HG03280 (cell line): ENCODE results near the gene CRYBG2.
"Not testable (repeated sequence)": the region's sequence is repeated elsewhere in the genome, so short reads cannot be mapped to it uniquely, and the experiment has no call there.

Experiments
- ATAC-seq: cut with Tn5 transposase; IDR thresholded peaks from one replicate; pipeline ENCODE4 v1.9.1; 2021; ENCODE audit warnings: mild to moderate bottlenecking, moderate library complexity; ENCODE audit not compliant: unreplicated experiment

Gene CRYBG2

DNA sequence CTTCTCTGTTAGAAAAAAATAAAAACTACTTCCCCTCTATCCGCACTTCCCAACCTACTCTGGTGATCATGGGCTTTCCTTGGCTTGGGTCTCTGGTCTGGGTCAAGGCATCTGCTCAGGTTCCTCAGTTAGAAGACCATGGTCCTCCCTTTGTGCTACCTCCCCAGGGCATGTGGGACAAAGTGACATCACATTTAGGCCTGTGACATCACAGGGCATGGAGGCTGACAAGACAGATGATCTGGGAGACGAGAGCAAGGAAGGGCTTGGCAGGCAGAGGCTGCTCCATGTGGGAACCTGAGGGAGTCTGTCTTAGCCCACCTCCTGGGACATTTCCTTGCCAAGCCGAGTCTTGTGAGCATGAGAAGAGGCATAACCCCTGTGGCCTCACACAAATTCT lies 18.7 kb upstream of the CRYBG2 start, which contains the start of gene ZNF683:
ZNF683 (minus strand) TSS at position 140 of the 400 bp plus-strand sequence. CDS start 4,179 bp downstream, outside the sequence.
- not testable (repeated sequence) for ATAC-seq

DNA sequence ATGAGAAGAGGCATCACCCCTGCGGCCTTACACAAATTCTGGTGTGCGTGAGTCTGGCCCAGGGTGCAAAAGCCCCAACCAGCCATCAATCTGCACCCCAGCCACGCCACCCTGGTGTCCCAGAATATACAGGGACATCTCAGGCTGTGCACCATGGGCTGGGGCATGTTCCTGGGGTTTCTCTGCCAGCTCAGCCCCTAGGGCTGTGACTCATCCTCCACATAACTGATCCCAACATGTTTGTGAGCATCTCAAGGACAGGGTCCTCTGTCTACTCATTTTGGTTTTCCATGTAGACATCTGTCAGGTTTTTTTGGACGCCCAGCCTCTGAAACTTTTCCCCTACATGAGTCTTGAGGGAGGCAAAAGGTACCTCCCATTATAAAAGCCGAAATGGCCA lies 18.1 kb upstream of the CRYBG2 start:
- ATAC-seq = no peak

DNA sequence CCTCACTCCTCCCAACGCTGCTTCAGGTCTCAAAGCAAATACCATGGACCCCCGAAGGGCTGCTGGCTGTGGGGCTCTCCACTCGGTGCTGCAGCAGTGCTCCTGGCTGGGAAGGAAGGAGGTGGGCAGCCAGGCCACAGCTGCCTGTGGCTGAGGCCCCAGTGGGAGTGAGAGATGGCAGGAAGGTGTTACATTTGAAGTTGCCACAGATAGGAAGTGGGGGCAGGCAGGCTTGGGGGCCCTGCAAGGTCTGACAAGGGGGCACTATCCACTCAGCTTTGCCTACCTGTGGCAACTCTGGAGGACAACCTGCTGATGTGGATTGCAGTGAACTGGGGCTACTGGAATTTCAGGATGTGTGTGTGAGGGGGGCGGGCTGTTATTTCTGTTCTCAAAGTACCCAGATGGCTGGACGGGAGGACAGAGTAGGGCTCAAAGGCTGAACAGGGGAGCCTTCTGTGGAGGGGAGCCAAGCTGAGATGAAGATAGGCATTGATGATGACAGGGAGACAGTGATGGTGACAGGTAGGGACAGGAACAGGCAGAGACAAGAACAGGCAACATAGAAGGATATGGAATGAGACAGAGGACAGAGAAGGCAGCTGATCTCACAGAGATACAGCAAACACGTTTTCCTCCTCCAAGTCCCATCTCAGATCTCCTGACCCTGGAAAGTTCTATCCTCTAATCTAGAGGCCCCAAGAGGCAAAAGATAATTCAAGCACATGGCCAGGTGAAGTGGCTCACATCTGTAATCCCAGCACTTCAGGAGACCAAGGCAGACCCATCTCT lies 16.9 kb upstream of the CRYBG2 start:
- ATAC-seq = no peak

DNA sequence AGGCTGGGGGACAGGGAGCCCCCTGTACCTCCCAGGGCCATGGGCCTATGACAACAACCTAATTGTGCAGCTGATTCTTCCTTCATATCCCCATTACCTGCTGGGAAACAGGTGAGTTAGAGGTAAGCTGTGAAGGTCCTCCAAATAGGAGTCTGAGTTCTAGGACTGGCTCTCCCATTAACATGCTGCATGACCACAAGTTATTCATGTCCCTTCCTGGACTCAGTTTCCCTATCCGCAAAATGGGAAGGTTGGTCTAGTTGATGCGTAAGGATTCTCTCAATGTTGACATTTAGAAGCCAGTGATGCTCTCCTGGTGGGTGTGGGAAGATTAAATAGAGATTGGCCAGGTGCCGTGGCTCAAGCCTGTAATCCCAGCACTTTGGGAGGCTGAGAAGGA lies 14.6 kb upstream of the CRYBG2 start:
- no peak for ATAC-seq

DNA sequence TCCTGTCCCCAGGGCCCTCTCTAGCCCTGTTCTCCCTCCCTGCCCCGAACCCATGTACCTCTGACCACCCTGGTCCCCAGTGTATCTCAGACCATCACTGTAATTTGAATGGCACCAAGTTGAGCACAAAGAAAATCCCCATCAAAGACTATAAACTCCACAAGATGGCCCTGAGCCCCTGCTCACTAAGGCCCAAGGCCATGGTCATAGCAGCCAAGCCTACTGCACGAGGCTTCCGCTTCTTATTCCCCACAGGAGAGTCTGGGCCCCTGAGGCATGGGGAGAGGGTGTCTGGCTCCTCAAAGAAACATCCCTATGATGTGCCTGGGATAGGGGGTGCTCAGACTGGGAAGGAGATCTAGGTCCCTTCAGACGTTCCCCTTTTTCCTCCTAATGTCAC lies 14.1 kb upstream of the CRYBG2 start:
- ATAC-seq = no peak

DNA sequence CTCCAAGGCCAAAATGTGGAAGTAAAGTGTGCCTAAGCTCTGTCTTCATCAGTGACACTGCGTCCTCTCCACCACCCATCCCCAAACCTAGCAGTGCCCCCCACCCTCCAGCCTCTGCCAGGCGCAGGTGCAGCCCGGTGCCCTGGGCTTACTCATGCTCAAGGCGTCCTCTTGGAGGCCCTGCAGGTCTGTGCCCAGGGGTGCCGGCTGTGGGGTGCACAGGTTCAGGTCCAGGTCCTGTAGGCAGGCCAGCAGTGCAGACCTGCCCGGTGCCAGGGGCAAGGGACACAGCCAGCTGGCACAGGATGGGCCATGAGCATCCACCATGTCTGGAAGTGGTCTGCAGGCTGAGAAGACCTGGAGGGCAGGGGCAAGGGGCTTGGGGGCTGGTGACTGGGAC lies 13.5 kb upstream of the CRYBG2 start:
- ATAC-seq = no peak

DNA sequence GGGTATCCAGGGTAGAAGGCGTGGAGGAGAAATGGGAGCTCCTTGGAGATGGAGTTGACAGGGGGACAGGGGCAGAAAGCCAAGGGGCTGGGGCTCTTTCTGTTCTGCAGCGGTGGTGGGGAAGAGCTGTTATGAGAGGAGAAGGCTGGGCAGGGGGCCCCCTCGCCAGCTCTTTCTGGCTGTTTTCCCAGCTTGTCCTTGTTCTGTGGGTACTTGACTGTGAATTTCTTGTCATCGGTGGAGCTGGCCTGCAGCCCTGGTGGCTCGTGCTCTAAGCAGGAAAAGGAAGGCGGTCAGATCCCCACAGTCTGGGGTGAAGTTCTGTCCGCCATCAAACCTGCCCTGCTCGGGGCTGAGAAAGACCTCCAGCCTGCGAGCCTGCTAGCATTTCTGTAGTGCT lies 11.0 kb upstream of the CRYBG2 start:
- ATAC-seq = no peak

DNA sequence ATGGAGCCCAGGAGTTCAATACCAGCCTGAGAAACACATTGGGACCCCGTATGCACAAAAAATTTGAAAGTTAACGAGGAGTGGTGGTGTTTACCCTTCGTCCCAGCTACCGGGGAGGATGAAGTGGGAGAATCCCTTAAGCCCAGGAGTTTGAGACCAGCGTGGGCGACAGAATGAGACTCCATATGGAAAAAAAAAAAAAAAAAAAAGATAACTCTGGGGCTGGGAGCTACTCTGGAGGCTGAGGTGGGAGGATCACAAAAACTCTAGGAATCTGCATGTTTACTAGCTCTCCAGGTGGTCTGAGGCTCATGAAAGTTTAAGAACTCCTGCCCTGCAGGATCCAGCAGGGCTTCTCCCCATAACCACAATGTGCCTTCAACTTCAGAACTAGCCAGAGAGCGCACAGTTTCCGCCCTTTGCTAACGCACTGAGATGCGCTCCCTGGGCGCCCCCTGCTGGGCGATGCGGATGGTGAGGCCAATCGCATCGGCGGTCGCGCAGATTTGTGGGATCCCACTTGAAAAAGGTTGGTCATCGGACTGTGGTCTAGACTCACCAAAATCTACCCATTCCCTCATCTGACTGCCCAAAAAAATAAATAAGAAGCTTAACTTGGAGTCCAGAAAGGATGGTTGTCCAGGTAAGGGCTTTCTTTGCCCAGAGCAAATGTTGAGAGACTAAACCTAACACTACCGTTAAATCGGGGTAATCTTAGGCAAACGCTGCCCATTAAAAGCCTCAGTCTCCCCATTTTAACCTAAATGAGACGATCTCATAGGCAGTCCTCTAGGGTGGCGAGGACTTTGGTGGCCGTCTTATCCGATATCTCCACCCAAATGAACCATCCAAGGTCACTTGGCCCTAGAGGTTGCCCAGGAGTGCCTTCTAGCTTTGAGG lies 9.9 kb upstream of the CRYBG2 start:
- ATAC-seq = peak; percentile 66

DNA sequence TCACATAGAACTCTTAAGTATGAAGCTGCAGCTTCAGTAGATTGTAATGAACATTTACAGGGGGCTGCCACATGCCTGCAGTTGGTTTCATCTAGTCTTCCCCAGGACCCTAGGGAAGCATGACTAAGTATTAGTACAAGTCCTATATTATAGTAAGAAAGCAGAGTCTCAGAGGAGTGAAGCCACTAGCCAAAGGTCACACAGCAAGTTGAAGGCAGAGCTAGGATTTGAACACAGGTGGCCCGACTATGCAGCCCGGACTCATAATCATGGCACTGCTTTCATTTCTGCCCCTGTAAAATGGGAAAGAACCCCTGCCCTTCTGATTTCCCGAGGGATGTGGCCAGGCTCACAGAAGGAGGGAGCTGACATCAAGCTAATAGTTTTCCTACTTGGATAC lies 8.4 kb upstream of the CRYBG2 start:
- no peak for ATAC-seq

DNA sequence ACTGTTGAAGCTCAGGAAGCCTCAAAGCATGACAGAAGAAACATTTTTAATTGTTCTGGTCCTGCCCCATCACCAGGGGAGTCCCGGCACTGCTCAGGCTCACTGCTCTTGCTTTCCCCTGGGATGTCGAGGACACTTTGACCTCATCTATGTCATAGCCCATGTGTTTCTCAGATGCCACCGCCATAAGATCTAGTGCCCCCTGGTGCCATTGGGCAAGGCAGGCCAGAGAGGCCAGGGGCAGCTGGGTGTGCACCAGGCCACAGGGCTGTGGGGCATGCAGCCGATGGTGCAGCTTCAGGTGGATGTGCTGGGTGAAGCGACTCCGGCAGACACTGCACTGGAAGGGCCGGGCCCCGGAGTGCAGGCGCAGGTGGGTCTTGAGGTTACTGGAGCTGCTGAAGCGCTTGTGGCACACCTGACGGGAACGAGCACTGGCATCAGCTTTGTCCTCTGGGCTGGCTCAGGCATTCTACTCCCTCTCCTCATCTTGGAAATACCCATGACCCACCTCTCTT lies 7.7 kb upstream of the CRYBG2 start:
- no peak for ATAC-seq

DNA sequence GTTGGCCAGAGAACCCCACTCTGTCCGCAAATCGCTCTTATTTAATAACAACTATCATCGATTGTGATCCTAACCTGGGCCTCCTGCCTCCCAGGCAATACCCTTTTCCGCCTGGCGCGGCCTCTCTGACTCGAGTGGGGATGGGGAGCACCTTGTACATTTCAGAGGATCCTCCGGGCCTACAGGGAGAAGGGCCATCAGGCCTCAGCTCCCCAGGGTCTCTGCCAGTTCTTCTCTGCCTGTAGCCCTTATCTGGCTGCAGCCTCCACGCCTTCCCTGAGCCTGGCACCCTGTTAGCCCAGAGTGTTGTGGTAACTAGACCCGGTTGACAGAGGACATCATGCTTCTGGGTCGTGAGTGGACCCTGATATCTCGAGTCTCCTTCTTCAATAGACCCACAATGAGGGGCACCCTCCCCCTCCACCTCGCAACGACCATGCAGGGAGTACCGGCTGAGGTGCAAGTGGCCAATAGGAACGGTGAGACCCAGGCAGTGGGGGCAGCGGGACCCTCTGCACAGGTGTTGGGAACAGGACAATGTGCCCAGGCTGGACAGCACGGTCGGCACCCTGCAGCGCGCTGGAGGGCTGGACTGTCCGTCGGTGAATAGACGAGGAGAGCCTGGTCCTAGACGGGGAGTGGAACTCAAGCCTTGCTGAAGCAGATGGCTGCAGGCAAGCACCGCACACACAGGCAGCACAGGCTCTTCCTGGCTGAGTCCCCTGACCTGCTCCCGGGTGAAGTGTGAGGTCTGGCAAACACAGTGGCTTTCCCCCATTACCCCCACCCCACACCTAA lies 7.1 kb upstream of the CRYBG2 start:
- no peak for ATAC-seq

DNA sequence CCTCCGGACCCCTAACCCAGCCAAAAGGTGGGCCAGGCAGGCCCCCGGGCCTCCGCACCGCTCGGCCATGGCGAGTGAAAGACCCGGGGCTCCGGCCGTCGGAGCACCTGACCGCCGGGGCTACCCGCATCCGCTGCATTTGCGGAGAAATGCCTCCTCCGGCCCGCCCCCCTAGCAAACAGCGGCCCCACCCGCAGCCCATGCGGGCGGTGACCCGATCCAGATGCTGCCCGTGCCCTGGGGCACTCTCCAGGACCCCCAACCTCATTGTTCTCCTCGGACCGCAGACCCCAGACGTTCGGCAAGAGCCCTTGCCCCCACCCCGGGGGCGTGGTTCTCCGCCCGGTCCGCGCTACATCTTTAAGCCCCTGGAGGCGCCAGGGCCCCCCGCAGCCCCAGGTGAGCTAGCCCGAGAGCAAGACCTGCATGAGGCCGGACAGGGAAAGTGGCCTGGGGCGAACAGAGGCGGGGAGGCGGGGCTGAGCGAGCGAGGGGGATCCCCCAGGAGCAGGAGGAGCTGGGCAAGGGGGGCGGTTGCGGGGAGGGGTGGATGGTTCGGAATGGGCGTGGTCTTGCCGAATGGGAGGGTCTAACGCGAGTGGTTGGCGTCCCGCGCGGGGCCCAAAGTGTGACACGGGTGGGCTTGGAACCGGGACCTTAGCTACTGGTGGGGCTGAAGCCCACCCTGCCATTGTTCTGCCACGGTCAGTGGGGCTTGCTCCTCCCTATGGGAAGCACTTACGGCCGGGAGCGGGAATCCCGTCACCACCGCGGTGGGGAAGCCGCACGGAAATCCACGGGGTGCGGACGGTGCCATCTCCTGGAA lies 6.3 kb upstream of the CRYBG2 start:
- no peak for ATAC-seq

DNA sequence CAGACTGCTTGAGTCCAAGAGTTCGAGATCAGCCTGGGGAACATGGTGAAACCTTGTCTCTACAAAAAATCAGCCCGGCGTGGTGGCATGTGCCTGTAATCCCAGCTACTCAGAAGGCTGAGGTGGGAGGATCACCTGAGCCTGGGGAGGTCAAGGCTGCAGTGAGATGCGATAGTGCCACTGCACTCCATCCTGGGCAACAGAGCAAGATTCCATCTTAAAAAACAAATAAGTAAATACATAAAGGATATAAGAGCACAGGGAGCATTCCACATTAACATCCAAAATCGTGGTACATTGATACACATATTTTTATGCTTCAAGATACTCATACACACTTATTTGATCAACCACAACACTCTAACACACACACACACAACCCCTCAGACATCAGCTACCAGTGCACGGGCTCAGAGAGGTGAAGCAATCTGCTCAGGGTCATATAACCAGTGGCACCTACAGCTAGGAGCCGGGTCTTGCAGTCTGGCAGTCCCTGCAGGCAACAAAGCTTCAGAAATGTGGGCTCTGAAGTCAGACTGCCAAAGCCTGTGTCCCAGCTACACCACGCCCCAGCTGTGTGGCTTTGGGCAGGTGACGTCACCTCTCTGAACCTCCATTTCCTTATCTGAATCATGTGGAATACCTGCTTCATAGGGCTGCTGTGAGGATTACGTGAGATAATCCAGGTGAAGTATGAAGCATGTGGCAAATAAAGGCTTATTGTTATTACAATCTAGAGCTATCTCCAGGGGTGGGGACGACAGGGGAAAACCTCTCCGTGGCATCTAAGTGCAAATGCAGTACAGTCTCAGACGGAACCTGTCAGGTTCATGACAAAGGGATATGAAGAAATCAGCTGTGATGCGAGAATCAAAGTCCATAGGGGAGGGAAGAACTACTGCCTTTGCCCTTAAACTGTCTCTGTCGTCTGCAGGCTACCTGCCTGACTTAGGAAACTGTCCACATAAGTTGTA lies 4.8 kb upstream of the CRYBG2 start:
- no peak for ATAC-seq

DNA sequence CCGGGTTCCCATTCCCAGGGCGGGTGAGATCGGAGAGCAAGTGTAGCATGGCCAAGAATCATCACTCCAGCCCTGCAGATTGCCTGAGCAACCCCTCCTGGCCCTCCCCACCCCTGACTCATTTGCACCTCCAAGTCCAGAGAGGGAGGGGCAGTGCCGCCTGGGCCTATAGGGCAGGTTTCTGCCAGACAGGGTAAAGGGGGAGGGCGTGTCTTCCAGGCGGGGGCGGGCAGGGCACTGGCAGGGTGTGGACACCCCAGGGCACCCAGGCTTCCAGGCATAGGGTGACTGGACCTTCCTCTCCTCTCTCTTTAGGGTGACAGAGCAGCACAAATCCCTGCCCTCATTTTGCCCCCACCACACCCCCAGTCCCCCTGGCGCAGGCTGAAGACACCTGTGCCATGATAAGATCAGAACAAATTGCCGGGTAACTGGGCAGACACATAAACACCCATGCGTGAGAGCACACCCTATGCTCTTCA lies 3.2 kb upstream of the CRYBG2 start:
- ATAC-seq = no peak

DNA sequence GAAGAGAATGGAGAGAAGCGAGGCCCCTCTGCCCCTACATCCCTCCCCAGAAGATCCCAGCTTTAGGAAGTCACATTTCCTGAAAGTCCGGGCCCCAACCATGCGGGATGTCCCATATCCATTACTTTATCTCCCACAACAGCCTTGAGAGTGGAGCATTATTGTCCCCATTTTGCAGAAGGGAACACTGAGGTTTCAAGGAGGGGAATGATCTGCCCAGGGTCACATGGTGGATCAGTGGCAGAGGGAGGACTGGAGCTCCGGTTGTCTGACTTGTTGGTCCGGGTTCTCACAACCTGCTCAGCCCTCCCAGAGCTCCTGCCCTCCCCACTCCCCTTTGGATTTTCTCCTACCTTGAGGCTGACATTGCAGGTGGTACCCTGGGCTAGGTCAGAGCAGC lies 2.2 kb upstream of the CRYBG2 start:
- ATAC-seq = no peak

DNA sequence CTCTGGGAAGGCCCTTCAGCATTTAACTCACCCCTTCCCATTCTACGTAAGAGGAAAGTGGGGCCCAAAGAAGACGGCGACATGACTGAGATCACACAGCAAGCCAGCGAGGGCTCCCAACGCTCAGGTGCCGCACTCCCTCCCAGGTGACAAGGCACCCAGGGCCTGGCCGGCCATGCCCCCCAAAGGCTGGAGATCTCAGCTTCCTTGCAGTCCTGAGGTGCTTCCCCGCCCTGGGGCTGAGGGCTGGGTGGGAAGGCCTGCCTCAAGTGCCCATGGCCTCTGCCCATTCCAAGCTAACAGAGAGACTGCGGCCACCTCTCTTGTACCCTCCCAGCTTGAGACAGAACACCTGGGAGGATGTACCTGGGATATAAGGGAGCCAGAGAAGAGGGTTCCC lies 1.0 kb upstream of the CRYBG2 start:
- no peak for ATAC-seq

DNA sequence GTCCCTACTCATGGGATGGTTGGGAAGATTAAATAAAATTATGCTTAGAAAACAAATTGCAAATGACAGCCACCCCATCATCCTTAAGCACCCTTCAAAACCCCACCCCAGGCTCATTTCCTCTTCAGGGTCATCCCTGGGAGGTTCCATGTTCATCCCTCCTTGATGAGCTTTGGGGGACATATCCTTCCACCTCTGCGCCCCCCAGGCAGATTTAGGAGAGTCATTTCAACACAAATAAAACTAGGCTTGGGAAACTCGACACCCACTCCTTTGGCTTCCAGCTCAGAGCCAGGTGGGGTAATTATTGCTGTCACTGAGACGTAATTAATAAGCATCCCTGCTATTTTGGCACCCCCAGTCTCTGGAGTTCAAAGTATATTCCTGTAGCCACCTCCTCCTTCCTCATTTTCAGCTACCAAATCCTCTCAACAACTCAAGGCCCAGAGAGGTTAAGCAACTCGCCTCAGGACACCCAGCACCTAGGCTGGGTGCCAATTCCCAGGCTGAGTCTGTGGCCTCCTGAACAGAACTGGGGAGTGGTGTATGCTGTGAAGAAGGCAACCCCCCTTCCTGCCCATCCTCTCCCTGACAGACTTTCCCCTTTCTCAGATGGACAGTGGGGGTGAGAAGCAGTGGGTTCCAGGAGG lies 595 bp downstream of the CRYBG2 start:
- ATAC-seq = no peak

DNA sequence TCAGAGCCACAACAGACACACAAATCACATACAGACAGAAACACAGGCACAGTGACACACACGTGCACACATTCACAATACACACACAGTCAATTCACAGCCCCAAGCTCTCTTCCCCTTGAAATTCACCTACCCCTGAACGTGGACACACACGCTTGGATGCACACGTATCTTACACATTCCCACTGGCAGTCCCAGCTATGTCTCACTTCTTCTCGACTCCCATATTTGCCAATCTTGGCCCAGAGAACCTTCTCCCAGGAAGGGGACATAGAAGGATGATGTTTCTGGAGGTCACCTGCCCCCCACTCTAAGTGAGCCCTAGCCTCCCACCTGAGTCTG lies 1.6 kb downstream of the CRYBG2 start:
- ATAC-seq = no peak
